Activated CD4-positive, alpha-beta T cell treated with anti-CD3 and anti-CD28 coated beads, Interleukin-2, Interleukin-6, amounts not matched to agents 100 ng/mL and 50 ng/mL, durations not matched to agents 16 hours and 8 hours (primary cell): ENCODE measurements around the gene CSMD2.

Experiments
- DNase-seq: peaks from one replicate; pipeline ENCODE4 v3.0.0-alpha.2; 2020

CSMD2 gene

GRCh38 chr1:33622757-33623156 lies 542.3 kb downstream of the CSMD2 start:
- DNase-seq: no peak

DNA sequence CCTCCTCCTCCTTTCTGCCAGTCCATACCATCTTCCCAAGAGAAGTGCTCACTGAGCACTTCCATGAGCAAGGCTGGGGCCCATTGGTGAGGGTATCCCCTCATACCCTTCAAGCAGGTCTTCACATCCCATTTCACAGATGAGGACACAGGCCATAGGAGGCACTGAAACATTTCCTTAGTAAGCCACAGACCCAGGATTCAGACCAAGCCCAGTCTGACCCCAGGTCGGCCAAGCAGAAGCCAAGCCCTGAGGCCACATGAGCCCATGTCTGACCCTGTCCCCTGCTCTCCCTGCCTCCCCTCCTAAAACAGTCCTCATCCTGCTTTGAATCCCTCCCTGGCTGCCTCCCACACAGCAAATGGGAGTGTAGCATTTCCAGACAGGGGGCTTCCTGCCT lies 546.4 kb downstream of the CSMD2 start:
- DNase-seq: no peak

DNA sequence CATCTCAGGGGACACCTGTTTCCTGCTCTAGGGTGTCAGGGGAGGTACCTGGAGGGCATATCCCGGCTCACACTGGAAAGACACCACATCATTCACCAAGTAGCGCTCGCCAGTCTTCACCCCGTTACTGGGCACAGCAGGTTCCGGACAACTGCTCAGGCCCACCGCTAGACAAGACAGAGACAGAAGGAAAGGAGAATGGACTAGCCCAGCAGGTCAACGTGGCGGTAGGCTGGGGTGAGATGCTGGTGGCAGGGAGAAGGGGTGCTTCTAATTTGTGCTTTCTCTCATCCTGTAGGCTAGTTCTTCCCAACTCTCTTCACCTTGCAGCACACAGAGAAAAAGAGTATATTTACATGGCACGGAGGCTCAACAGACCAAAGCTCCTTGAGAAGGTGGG lies 547.6 kb downstream of the CSMD2 start:
- no peak for DNase-seq

DNA sequence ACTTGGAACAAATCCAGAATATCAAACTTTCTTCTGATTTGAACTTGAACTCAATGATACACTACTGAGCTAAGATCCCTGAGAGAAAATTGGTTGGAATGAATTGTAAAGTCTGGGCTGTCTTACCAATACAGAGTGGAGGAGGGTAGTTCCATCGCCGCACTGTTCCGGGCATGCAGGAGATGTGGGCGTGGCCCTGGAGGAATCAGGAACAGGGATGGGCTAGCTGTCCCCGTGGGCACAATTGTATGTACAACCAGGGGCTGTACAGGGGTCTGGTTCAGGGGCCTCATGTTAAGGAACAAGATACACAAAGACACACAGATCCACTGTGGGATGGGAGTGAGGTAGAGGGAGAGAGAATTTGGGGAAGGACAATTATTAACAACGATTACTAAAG lies 548.2 kb downstream of the CSMD2 start:
- no peak for DNase-seq

DNA sequence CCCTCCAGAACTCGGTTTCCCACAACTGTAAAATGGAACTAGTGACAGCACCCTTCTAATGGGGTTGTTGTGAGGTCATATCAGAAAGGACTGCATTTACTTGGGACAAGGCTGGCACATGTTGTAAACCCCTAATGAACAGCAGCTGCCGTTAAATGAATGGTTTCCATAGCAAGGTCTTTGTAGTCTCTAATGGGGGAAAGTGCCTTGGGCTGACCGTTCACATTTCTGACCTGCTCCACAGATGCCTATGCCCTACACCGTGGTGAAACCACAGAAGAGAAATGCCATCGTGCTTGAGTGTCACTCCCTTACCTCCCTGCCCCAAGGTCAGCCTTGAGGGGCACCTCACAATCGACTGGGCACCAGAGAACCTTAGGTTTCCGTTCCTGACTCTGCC lies 549.5 kb downstream of the CSMD2 start:
- no peak for DNase-seq

DNA sequence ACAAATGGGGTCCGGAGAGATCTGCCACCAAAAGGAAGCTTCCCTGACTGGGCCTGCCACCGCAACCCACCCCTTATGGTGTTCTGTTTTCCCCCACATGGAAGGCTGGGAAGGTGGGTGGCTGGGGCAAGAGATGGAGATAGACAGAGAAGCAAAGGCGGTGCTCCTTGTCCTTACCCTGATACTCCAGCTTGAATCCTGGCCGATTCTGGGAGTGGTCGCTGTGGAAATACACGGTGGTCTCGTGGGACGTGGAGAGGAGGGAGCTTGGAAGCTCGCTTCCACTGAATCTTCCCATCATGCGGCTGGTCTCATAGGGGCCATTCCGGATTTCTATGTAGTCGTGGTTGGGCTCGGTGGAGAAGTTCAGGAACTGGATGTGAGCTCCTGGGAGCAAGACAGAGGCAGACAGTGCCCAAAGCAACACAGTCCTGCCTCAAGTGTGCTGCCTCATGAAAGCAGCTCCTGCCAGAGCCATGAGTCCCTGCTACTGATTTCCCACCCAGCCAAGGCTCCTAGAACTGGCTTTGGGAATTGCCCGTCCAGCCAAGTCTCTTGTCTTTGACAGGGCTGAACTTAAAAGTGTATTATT lies 554.1 kb downstream of the CSMD2 start:
- DNase-seq: no peak

DNA sequence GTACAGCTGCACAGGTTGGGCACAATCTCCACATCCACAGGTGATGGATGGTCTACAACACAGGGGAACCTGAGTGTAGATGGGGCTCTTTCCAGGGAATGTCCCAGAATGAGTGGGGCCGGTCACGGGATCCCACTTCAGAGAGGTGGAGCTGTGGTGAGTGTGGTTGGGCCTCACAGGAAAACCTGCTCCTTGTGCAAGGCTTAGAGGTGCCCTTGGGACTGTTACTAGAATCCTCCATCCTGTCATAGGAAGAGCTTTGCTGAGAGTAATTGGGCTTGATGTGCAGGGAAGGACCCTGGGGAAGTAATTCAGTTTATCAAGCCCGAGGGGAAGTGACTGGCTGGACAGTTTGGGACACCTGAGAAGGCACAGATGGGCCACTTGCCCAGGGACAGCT lies 554.6 kb downstream of the CSMD2 start:
- DNase-seq: no peak

DNA sequence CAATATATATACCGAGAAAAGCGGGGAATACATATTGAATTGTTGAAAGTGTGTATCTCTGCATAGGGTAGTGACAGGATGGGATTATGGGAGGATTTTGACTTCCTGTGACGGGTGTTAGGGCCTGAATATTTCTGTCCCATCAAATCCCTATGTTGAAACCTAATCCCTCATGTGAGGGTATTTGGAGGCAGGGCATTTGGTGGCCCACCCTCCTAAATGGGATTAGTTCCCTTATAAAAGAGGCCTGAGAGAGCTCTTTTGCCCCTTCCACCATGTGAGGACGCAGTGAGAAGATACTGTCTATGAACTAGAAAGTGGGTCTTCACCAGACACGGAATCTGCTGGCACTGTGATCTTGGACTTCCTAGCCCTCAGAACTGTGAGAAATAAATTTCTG lies 555.3 kb downstream of the CSMD2 start:
- DNase-seq: no peak

- no peak for DNase-seq
Measured at GRCh38 chr1:33608825-33609400, 556.1 kb downstream of the CSMD2 start.

DNA sequence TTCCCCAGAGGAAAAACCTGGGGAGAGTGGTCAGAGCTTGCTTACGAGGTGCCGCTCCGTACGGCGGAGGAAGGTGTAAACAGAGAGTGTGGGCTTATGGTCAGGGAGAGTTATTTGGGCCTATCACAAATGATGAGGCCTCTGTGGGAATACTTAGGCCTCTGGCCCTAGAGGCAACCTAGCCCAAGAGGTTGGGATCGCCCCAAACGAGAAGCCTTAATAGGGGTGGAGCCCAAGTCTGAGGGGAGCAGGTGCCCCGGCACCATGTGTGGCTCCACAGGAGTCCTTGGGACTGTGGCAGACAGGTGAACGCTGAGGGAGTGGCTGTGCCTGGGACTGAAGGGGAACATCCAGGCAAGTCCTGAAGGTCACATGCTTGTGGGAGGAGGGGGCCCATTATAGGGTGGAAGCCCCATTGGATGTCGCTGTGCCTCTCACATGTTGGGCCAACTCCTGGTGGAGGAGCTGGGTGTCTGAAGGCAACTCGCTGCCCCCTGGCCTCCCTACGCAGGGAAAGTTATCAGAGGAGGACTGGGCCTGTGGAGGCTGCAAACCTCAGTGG lies 557.5 kb downstream of the CSMD2 start:
- DNase-seq: no peak

DNA sequence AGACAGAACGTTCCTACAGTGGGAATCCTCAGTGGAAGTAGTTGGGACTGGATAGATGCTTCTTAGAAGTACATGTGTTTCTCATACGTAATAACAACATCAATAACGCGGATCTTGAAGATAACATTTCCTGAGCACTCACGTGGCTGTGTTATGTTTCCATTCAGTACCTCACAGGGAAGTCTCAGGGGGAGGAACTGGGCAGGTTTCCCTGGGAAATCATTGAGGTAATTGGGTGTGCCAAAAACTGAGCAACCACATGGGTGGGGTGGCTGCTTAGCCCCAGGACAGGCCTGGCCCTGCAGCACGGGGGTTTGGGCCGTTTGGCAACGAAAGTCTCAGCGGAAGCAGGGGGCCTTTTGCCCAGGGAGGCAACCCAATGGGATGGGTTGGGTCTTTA lies 558.8 kb downstream of the CSMD2 start:
- DNase-seq: no peak

GRCh38 chr1:33602271-33602670 lies 562.8 kb downstream of the CSMD2 start:
- no peak for DNase-seq

DNA sequence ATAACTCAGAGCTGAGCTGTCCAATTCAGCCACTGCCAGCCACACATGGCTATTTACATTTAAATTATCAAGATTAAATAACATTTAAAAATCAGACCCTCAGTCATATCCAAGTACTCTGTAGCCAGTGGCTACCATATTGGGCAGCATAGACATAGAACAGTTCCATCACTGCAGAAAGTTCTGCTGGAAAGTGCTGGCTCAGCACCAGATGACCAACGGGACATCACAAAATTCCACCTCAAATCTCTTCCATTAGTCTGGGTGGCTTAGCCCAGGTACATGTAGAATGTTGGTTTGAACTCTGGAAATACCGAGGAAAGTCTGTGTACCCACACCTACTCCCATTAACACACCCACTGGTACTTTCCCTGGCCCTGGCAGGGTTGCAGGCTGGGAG lies 563.3 kb downstream of the CSMD2 start:
- DNase-seq: no peak

DNA sequence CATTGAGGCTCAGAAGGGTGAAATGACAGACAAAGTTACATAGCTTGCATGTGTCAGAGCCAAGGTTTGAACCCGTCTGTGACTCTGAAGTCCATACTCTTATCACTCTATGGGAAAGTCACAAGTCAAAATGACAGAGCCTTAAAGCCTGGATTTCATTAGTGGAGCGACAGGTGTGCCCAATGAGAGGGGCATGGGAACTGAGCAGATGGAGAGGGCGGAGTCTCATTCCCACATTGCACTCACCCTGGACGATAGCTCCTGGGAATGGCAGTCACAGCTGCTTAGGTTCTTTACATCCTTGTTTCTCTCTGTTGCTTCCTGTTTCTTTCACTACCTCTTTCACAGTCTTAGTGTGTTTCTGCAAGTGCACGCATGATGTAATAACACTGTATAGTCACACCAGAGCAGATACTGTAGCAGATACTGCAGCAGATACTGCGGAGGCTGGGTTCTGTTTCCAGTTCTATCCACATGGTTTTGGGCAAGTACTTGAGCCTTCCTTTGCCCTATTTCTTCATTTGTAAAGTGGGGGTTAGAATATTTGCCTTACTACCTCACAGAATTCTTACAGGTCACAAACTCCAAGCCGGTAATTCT lies 565.4 kb downstream of the CSMD2 start:
- DNase-seq: no peak

DNA sequence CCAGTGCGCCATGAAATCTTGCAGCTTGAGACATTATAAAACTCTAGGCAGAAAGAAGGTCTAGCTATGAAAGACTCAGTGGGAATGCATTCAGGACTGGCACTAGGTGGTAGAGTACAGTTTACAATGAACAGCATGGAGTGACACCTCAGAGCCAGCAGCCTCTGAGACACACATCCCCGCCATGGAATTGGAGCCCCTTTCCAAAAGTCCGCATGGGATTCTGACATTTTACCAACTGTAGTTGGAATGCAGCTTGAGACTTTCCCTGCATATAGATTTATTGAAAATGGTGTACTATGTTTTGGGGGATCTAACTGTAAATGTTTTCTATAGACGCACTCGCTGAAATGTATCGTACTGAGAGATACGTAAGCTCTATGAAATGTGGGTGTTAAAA lies 576.3 kb downstream of the CSMD2 start:
- no peak for DNase-seq

- no peak for DNase-seq
Measured at GRCh38 chr1:33586795-33587194, 578.2 kb downstream of the CSMD2 start.

DNA sequence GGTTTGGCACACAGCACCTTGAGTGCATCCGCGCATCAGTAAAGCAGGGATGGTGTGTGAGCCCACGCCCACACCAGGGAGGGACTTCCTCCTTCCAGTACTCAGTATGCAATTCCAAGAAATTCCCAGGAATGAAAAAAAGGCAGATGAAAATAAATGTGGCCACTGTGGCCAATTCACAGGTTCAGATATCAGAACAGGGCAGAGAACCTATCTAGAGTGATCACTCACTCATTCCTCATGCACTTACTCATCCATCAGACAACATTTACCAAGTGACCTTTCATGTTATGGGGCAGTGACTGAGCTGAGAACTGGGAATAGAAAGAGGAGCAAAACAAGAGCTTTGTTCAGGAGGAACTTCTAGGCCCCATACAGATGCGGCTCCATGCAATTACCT lies 578.9 kb downstream of the CSMD2 start:
- no peak for DNase-seq

- no peak for DNase-seq
Measured at GRCh38 chr1:33583567-33583966, 581.5 kb downstream of the CSMD2 start.

GRCh38 chr1:33578557-33579448 lies 586.2 kb downstream of the CSMD2 start:
- no peak for DNase-seq

- DNase-seq: no peak
Measured at GRCh38 chr1:33577663-33578062, 587.4 kb downstream of the CSMD2 start.

- DNase-seq: no peak
Measured at GRCh38 chr1:33576821-33577599, 588.0 kb downstream of the CSMD2 start.

- no peak for DNase-seq
Measured at GRCh38 chr1:33575324-33575879, 589.6 kb downstream of the CSMD2 start.
